NCI-H524 (cell line): Measurements from ENCODE around the gene COL5A1.

ENCODE experiments used
- DNase-seq, 2 experiments: peaks; one replicate each; lab custom pipeline; 2025; lab: John Stamatoyannopoulos, UW

COL5A1 gene

DNA sequence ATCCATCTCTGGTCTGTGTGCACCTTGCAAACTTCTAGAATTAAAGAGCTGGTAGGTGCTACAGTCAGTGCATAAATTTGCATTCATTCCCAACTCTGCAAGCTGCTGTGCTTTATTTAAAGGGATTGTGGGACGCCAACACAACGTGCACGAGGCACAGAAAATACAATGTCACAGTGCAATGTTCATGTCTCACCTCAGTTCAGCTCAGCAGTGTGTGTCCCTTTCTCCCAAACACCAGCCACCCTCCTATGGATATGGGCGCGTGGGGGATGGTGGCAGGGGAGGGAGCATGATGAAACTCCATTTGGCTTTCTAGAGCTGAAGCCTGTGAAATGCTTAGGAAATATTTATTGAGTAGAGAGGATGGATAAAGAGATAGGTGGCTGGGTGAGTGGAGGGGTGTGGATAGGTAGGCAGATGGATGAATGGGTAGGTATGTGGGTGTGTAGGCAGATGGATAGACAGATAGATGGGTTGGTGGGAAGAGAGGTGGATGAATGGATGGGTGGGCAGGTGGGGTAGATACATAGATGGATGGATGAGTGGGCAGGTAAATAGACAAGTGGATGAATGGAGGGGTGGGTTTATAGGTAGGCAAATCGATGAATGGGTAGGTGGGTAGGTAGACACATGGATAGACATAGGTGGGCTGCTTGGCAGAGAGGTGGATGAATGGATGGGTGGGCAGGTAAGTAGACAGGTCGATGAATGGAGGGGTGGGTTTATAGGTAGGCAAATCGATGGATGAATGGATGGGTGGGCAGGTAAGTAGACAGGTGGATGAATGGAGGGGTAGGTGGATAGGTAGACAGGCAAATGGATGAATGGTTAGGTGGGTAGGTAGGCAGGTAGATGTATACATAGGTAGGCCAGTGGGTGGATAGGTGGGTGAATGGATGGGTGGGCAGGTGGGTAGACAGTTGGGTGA, 146.3 kb downstream of the COL5A1 start:
- DNase-seq, result no peak

GRCh38 chr9:134789168-134789567, 147.6 kb downstream of the COL5A1 start:
- DNase-seq, result no peak

GRCh38 chr9:134791009-134791408, 149.4 kb downstream of the COL5A1 start:
- DNase-seq, result peak; percentile 55 to 85

DNA sequence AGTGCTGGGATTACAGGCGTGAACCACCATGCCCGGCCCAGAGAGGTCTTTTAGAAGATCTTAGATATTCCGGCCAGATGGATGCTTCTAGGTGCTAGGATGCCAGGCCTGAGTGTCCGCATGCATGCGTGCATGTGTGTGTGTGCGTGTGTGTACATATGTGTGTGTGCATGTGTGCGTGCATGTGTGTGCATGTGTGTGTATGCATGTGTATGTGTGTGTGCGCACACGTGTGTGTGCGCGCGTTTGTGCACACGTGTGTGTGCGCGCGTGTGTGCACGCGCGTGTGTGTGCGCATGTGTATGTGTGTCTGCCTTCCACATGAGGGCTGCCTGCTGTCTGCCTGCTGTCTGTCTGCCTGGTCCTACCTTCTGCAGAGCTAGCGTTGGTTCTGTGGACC, 151.0 kb downstream of the COL5A1 start:
- no peak for DNase-seq

GRCh38 chr9:134793288-134794188, 151.9 kb downstream of the COL5A1 start:
- peak; percentile 57 to 85 for DNase-seq

DNA sequence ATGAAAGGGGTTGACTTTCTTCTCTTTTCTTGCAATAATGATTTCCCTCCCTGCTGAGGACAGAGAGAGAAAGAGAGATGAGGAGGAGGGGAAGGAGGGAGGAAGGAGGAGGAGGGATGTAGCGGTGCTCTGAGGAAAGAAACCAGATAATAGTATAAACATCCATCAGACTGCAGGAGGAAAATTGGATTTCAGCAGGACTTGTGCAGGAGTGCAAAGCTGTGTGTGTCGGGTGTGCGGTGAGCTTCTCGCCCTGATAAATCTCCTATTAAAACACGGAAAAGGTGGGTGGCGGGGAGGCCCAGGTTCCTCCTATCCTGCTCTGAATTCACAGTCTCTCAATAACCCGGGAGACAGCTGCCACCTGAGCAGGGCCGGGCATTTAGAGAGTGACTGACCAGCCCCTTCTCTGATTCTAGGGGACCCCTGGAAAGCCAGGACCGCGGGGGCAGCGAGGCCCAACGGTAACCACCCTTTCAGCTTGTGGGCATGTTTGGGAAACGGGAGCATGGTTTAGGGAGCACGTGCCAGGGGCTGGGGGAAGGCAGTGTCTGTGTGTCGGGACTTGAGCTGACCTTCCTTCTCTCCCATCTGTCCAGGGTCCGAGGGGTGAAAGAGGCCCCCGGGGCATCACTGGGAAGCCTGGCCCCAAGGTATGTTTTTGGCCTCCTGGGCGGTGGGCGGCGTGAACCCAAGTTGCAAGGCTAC, 153.2 kb downstream of the COL5A1 start:
- DNase-seq, result no peak

- DNase-seq, result no peak
Observed at GRCh38 chr9:134795446-134795845, 153.8 kb downstream of the COL5A1 start.

DNA sequence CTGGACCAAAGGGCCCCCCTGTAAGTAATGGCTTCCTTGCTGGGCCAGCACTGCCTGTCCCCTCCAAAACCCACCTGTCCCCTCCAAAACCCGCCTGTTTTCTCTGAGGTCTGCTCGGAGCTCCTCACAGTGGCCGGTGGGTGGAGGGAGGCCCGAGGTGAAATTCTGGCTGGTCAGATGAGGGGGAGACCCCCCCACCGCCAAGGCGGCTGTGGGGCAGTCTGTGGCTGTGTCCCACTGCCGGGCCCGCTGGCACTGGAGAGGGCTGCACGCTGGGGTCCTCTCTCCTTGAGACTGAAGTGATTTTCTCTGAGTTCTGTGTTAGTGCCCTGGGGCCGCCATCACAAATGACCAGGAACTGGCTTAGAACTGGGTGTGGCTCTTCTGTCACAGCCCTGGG, 155.3 kb downstream of the COL5A1 start:
- no peak for DNase-seq

DNA sequence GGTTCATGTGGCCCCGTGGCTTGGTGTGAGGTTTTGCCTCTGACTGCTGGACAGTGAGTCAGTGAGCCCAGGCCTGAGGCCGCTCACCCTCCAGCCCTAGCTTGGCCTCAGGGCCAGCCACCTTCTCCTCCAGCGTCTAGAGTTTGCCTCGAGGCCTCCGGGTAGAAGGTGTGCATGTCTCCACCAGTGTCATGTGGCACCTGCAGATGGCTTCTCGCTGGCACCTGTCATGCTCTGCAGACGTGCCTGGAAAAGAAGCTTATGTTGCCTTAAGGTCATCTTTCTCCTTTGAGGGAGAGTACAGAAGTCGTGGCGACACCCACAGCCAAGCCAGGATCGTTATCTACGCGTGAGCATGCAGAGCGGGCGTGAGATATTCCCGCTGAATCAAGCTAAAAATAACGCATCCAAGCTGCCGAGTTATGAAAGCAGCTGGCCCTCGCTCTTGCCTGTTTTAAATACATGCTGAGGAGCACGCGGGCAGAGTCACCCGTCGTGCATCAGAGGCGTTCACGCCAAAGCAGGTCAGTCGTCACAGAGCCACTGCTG, 159.3 kb downstream of the COL5A1 start:
- DNase-seq, result peak in 1 of 2 experiments; percentile 82

- DNase-seq, result peak in 1 of 2 experiments; percentile 57
Observed at GRCh38 chr9:134802216-134802795, 160.7 kb downstream of the COL5A1 start.

GRCh38 chr9:134804871-134805270, 163.3 kb downstream of the COL5A1 start:
- DNase-seq, result no peak

DNA sequence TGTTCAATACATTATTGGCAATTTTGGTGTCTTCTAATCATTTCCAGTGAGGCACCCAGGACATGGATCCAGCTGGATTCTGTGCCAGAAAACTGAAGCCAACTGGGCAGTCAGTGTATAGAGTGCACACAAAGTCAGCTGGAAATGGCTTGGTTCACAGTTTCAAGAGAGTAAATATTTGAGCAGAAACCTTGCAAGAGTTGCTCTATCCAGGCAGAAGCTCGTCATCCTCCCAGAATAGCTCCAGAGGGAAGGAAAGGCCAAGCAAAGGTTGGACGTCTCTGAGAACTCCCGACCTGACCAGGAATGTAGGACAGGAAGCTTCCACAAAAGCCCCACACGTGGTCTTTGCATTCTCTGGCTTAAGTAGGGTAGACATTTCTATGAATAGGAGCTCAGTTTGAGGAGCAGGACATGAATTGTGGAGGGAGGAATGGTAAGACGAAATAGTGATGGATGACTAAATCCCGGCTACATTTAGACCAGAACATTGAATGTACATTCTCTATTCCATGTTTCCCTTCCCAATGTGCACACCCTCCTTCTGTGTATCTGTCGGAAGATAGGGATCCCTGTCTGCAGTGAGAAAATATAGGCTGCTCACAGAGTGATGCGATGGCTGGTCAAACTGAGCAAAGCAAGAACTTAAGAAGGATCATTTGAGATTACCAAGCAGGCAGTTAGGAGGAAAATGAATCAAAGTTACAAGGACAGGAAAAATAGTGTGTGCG, 166.3 kb downstream of the COL5A1 start:
- DNase-seq, result no peak

DNA sequence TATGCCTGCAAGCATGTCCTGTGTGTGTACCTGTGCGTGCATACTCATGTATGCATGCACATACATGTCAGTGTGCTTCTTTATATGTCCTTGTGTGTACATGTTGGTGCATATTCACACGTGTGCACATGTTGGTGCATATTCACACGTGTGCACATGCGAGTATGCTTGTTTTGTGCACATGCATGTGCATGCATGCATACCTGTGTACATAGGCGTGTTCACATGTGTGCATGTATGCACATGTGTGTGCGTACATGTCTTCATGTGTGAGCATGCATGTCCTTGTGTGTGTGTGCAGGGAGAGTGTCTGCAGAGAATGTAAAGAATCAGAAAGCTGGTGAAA, 166.8 kb downstream of the COL5A1 start:
- DNase-seq, result no peak

GRCh38 chr9:134809292-134809691, 167.7 kb downstream of the COL5A1 start:
- DNase-seq, result no peak

DNA sequence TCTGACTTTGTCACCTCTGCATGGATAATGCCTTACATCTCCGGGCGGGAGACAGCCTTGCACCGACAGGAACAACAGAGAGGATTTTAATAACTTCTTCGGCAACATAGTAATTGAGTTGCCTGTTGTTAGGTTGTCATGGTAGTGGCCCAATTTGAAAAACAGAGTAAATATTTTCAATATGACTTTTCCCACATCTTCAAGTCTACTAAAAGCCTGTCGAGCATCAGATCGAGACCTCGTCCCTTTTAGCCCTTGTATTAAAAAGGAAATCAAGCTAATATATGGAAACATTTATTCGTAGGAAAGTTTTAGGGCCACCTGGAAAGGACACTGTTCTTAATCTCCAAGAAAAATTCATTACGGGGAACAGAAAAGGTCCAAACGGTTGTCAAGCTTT, 168.2 kb downstream of the COL5A1 start:
- DNase-seq, result no peak

GRCh38 chr9:134811079-134811672, 169.6 kb downstream of the COL5A1 start:
- no peak for DNase-seq

DNA sequence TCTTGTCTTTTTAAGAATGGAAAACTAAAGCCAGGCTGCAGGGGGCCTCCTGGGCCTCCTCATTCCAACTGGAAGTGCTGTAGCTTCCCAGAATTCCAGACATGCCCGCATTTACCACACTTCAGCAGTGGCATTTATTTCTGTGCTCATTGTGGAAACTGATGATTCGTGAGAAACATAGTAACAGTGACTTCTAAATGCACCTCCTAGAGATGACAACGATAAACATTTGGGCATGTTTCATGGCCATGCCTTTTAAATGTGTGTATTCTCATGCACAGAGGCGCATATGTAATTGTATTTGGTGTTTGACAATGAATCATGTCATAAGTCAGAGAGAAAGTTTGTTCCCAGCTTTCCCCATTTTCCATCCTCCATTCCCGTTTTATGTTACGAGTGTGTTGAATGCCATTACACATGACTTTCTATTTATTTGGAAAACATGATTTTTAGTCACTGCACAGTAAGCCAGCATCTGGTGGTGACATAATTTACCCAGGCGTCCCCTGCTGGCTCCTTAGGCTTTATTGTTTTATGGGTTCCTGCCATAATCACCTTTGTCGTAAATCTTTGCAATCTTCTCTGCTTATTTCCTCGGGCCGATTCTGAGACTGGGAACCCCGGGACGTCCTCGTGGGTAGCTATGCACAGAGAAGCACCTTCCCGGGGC, 170.2 kb downstream of the COL5A1 start:
- no peak for DNase-seq

DNA sequence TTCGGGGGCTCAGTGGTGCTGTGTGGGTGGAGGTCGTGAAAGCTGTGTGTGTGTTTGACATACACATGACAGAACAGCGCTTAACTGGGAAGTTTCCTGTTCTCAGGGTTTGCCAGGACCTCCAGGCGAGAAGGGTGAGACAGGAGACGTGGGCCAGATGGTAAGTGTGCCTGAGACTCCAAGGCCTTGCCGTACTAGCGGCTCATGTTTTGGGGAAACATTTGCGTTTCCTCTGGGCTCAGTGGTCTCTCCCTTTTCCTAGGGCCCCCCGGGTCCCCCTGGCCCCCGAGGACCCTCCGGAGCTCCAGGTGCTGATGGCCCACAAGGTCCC, 170.7 kb downstream of the COL5A1 start:
- no peak for DNase-seq

DNA sequence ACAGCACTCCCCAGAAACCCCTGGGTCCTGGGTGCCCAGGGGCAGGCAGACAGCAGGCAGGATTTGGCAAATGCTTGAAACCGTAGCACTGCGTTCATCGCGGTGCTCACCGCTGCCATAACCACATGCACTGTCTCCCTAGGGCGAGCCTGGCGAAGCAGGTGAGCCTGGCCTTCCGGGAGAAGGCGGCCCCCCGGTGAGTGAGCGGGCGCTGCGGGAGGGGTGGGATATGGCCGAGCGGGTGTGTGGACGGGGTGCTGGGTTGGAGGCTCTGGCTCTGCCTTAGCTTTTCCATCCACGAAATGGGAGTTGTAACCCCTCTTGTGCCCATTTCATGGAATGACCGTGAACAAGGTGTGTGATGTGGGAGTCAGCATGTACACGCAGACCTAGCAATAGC, 172.2 kb downstream of the COL5A1 start:
- DNase-seq, result no peak

- DNase-seq, result no peak
Observed at GRCh38 chr9:134814598-134815215, 173.1 kb downstream of the COL5A1 start.
